GM18870 (cell line): ENCODE results near the gene ADAMTS13.

Experiments used
- ATAC-seq: cut with Tn5 transposase; IDR thresholded peaks from one replicate; pipeline ENCODE4 v1.9.1; 2021; ENCODE audit warnings: moderate library complexity; ENCODE audit not compliant: unreplicated experiment

The ADAMTS13 gene

GRCh38 chr9:133487331-133487725 lies 65.2 kb downstream of the ADAMTS13 start:
- no peak for ATAC-seq

GRCh38 chr9:133488686-133489252 lies 66.6 kb downstream of the ADAMTS13 start:
- ATAC-seq = no peak

- no peak for ATAC-seq
Measured at GRCh38 chr9:133489253-133490190, 67.4 kb downstream of the ADAMTS13 start.

- no peak for ATAC-seq
Measured at GRCh38 chr9:133490201-133490681, 68.1 kb downstream of the ADAMTS13 start.

- ATAC-seq = no peak
Measured at GRCh38 chr9:133490865-133491655, 68.9 kb downstream of the ADAMTS13 start.

GRCh38 chr9:133491656-133491925 lies 69.4 kb downstream of the ADAMTS13 start:
- ATAC-seq = no peak

GRCh38 chr9:133492061-133493021 lies 70.2 kb downstream of the ADAMTS13 start:
- no peak for ATAC-seq

- ATAC-seq = no peak
Measured at GRCh38 chr9:133493428-133493827, 71.3 kb downstream of the ADAMTS13 start.

GRCh38 chr9:133493845-133494540 lies 71.8 kb downstream of the ADAMTS13 start:
- no peak for ATAC-seq

GRCh38 chr9:133494636-133495326 lies 72.6 kb downstream of the ADAMTS13 start:
- no peak for ATAC-seq

- ATAC-seq = no peak
Measured at GRCh38 chr9:133495327-133496293, 73.4 kb downstream of the ADAMTS13 start.

- ATAC-seq = no peak
Measured at GRCh38 chr9:133496861-133497842, 75.0 kb downstream of the ADAMTS13 start.

- no peak for ATAC-seq
Measured at GRCh38 chr9:133499132-133499891, 77.1 kb downstream of the ADAMTS13 start.

GRCh38 chr9:133499892-133500270 lies 77.7 kb downstream of the ADAMTS13 start:
- no peak for ATAC-seq

- ATAC-seq = no peak
Measured at GRCh38 chr9:133502112-133502511, 79.9 kb downstream of the ADAMTS13 start.

GRCh38 chr9:133505186-133505830 lies 83.1 kb downstream of the ADAMTS13 start:
- no peak for ATAC-seq
